ENCODE results near the gene SDK2. TPM values are rescaled to one million over a fixed set of nuclear protein-coding genes. Genes with fewer than 3 reads are reported as not detected.
A peak's percentile ranks its signal among the peaks of the same experiment; 100 is the strongest.

Gene SDK2
- total RNA-seq, 4 donors from 2014 or later = 0.18 to 3.3 (median 1.2) TPM

GRCh38 chr17:73357318-73357717 lies 286.9 kb downstream of the SDK2 start:
- TF ChIP-seq CTCF (IDR thresholded peaks at IDR 0.05) (no peak), POLR2A (IDR thresholded peaks at IDR 0.05) (no peak)
- no peaks in the 10 kb centered on the region for H3K36me3 ChIP-seq
- peak overlapping the region in 1 of 4 donors; percentile 61 for H3K27ac ChIP-seq
- no peak overlapping the region for H3K4me3 ChIP-seq
- H3K4me1 ChIP-seq = peaks cover 0 to 9% (median 0%) of the 10 kb centered on the region in 4 donors
- DNase-seq = peak in 1 of 3 donors; percentile 25
- H3K9me3 ChIP-seq = no peaks in the 10 kb centered on the region
- no peaks in the 10 kb centered on the region for H3K27me3 ChIP-seq

- H3K36me3 ChIP-seq = no peaks in the 10 kb centered on the region
- no peak for TF ChIP-seq POLR2A (IDR thresholded peaks at IDR 0.05)
- TF ChIP-seq CTCF (IDR thresholded peaks at IDR 0.05) = no peak
- no peak overlapping the region for H3K4me3 ChIP-seq
- H3K4me1 ChIP-seq = peaks cover 0 to 9% (median 0%) of the 10 kb centered on the region in 4 donors
- DNase-seq = no peak
- no peaks in the 10 kb centered on the region for H3K27me3 ChIP-seq
- H3K27ac ChIP-seq = peak overlapping the region in 1 of 4 donors; percentile 61
- H3K9me3 ChIP-seq = no peaks in the 10 kb centered on the region
Observed at GRCh38 chr17:73356561-73357170, 287.6 kb downstream of the SDK2 start.

GRCh38 chr17:73354423-73355284 lies 289.6 kb downstream of the SDK2 start:
- TF ChIP-seq CTCF (IDR thresholded peaks at IDR 0.05) (no peak), POLR2A (IDR thresholded peaks at IDR 0.05) (no peak)
- H3K27me3 ChIP-seq = no peaks in the 10 kb centered on the region
- no peak for DNase-seq
- peaks cover 0 to under 1% (median 0%) of the 10 kb centered on the region in 4 donors for H3K4me1 ChIP-seq
- H3K4me3 ChIP-seq = no peak overlapping the region
- H3K9me3 ChIP-seq = no peaks in the 10 kb centered on the region
- H3K27ac ChIP-seq = no peak overlapping the region
- H3K36me3 ChIP-seq = no peaks in the 10 kb centered on the region

GRCh38 chr17:73352261-73352660 lies 292.0 kb downstream of the SDK2 start:
- Histone ChIP-seq H3K27ac (no peak overlapping the region), H3K4me1 (no peaks in the 10 kb centered on the region), H3K27me3 (no peaks in the 10 kb centered on the region), H3K4me3 (no peak overlapping the region), H3K9me3 (no peaks in the 10 kb centered on the region), H3K36me3 (no peaks in the 10 kb centered on the region)
- TF ChIP-seq CTCF (IDR thresholded peaks at IDR 0.05) (no peak), POLR2A (IDR thresholded peaks at IDR 0.05) (no peak)
- DNase-seq = no peak

GRCh38 chr17:73351764-73352163 lies 292.5 kb downstream of the SDK2 start:
- no peak for DNase-seq

More at GRCh38 chr17:73351764-73352163, 292.5 kb downstream of the SDK2 start:
- TF ChIP-seq CTCF (IDR thresholded peaks at IDR 0.05) (no peak), POLR2A (IDR thresholded peaks at IDR 0.05) (no peak)
- H3K27ac ChIP-seq = no peak overlapping the region
- H3K9me3 ChIP-seq = no peaks in the 10 kb centered on the region
- H3K4me3 ChIP-seq = no peak overlapping the region
- H3K27me3 ChIP-seq = no peaks in the 10 kb centered on the region
- H3K36me3 ChIP-seq = no peaks in the 10 kb centered on the region
- H3K4me1 ChIP-seq = no peaks in the 10 kb centered on the region

Data from Peyer's patch (tissue), 4 donors.